Spleen (tissue), 11 donors: ENCODE measurements around the gene SHQ1. TPM values are rescaled to one million over a fixed set of nuclear protein-coding genes. Genes with fewer than 3 reads are reported as not detected.
"Not testable (repeated sequence)": the region's sequence is repeated elsewhere in the genome, so short reads cannot be mapped to it uniquely, and the experiment has no call there.

Experiments used
- DNase-seq: peaks from one replicate; pipeline ENCODE4 v3.0.0-alpha.2; 2020
- H3K27ac ChIP-seq, 8 donors: fragments of 200-600 bp; sonication (generic) in 7 of 8; 1 replicate in 4 of 8; 2 replicates in 4 of 8; pipeline versions ENCODE4 v1.5.0 to v1.8.0; 2016 to 2021; ENCODE audit warnings: inconsistent platforms in 4 of 8, mild to moderate bottlenecking in 4 of 8, moderate library complexity in 1 of 8
- H3K27me3 ChIP-seq, 7 donors: fragments of 200-600 bp; sonication (generic) in 6 of 7; replicated peaks in 1 of 7; 1 replicate in 4 of 7; 2 replicates in 3 of 7; pipeline versions ENCODE4 v1.5.0 to v1.8.0; 2016 to 2021; ENCODE audit warnings: inconsistent platforms in 3 of 7, mild to moderate bottlenecking in 1 of 7
- H3K36me3 ChIP-seq, 6 donors: fragments of 200-600 bp; sonication (generic) in 5 of 6; 1 replicate in 4 of 6; 2 replicates in 2 of 6; pipeline versions ENCODE4 v1.5.0 to v1.8.0; 2016 to 2021; ENCODE audit warnings: inconsistent platforms in 2 of 6
- H3K4me1 ChIP-seq, 6 donors: fragments of 200-600 bp; sonication (generic) in 5 of 6; 1 replicate in 3 of 6; 2 replicates in 3 of 6; pipeline versions ENCODE4 v1.5.0 to v1.8.0; 2016 to 2021; ENCODE audit warnings: inconsistent platforms in 3 of 6
- H3K4me3 ChIP-seq, 8 donors: fragments of 200-600 bp; sonication (generic) in 7 of 8; 1 replicate in 4 of 8; 2 replicates in 4 of 8; pipeline versions ENCODE4 v1.5.0 to v1.8.0; 2016 to 2021; ENCODE audit warnings: inconsistent platforms in 4 of 8, mild to moderate bottlenecking in 4 of 8, moderate library complexity in 2 of 8
- H3K9me3 ChIP-seq, 8 donors: fragments of 200-600 bp; sonication (generic) in 7 of 8; 1 replicate in 4 of 8; 2 replicates in 4 of 8; pipeline versions ENCODE4 v1.5.0 to v1.8.0; 2016 to 2021; ENCODE audit warnings: inconsistent platforms in 4 of 8
- CTCF ChIP-seq, 11 experiments: fragments of 200-600 bp in 7 of 11; fragments of 450-650 bp in 4 of 11; sonication (generic) in 4 of 11; IDR thresholded peaks in 8 of 11; conservative IDR thresholded peaks in 3 of 11; 1 replicate in 7 of 11; 2 replicates in 4 of 11; pipeline versions ENCODE4 v1.4.0 to v1.8.0; 2016 to 2021; ENCODE audit warnings: antibody characterized with exemption in 11 of 11, inconsistent platforms in 4 of 11, mild to moderate bottlenecking in 1 of 11
- POLR2A ChIP-seq, 3 donors: fragments of 450-650 bp; IDR thresholded peaks; one replicate each; pipeline ENCODE4 v1.5.1; 2017; ENCODE audit warnings: antibody characterized with exemption in 3 of 3, mild to moderate bottlenecking in 1 of 3
- POLR2AphosphoS5 ChIP-seq, 3 donors: sonication (generic); formaldehyde crosslinking; IDR thresholded peaks; one replicate each; pipeline ENCODE4 v1.5.1; 2017; ENCODE audit warnings: antibody characterized with exemption in 3 of 3
- WGBS, 5 donors: extraction: QIAGEN DNeasy Blood & Tissue Kit in 3 of 5; methylation state at CpG; one replicate each; pipeline versions ENCODE4 v1.1.5 to v1.1.7; 2013 to 2018; 5-methylcytosine and 5-hydroxymethylcytosine counted together
- intact Hi-C: fragments of 100-400 bp; cut with DNase I; formaldehyde crosslinking; loops from one replicate; pipeline ENCODE4 v1.15.0; 2023; ENCODE audit warnings: low total_unique reads
- polyA plus RNA-seq, 3 donors: library from polyadenylated mRNA; stranded (reverse); fragments of 200-250 nt; gene quantifications; one replicate each; pipeline ENCODE4 v1.2.1, GENCODE V29; 2013
- total RNA-seq, 7 donors: library from RNA; depleted of rRNA in 3 of 7; stranded (reverse); fragments of >200 nt in 3 of 7; fragmentation: NEBNext Ultra II Directional in 4 of 7; extraction: Animal tissue kit (Norgen Biotek cat#: 25700) in 4 of 7; gene quantifications; one replicate each; pipeline versions ENCODE4 v1.1.0 to v1.2.1, GENCODE V29; 2016 to 2021
- donor health status: healthy with polysubstance abuse.
- donor health status: DM: no; HTN: no; CAD: no; lungs with moderate emphysema.
- donor health status: DM: no; HTN: no; CAD: no.
- donor health status: Bipolar disorder and iron deficiency.
- donor health status: healthy.
- donor health status: DM: no; HTN: no; CAD: no.
- donor health status: DM: yes; HTN: yes; CAD: no.

Gene SHQ1
- total and polyA plus RNA-seq, 10 donors = 6.7 to 28.6 (median 16.7) TPM

DNA sequence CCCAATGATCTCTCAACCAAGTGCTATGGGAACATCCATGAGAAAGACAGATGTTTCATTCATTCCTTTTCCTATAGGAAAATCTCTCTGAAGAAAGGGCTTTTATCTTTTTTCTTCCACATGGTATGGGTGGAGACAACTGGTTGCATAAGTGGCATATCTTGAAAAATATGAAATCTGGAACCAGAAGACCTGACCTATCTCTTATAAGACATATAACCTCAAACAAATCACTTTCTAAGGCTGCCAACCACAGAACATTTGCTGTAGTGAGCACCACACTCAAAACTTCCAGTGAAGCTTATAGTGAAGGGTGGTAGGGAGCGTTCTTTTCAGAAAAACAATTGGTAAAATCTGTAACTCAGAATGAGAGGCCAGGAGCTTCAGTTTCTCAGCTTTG is 58.5 kb downstream of the SHQ1 start:
- peaks cover 0 to 13% (median 1%) of the 10 kb centered on the region in 6 donors for H3K4me1 ChIP-seq
- TF ChIP-seq CTCF (IDR thresholded peaks at IDR 0.05 in 8 of 11, conservative IDR thresholded peaks at IDR 0.05 in 3 of 11) (no peak), POLR2AphosphoS5 (IDR thresholded peaks at IDR 0.05) (no peak), POLR2A (IDR thresholded peaks at IDR 0.05) (no peak)
- DNase-seq = no peak
- no peaks in the 10 kb centered on the region for H3K27me3 ChIP-seq
- no peak overlapping the region for H3K27ac ChIP-seq
- no peaks in the 10 kb centered on the region for H3K9me3 ChIP-seq
- no peak overlapping the region for H3K4me3 ChIP-seq
- 95 to 100% (median 97%) methylated on average over 1 of the region's 1 CpG for WGBS, 5 donors
- H3K36me3 ChIP-seq = peaks cover 0 to 39% (median 6%) of the 10 kb centered on the region in 6 donors
- intact Hi-C loops = no loop called here

- H3K9me3 ChIP-seq, intact Hi-C loops, H3K4me3 ChIP-seq, H3K27me3 ChIP-seq, H3K27ac ChIP-seq, DNase-seq: not testable (repeated sequence)
- Histone ChIP-seq H3K36me3 (peaks cover 0 to 45% (median 10%) of the 10 kb centered on the region in 6 donors), H3K4me1 (peaks cover 0 to 13% (median 1%) of the 10 kb centered on the region in 6 donors)
- WGBS, 5 donors = 93 to 99% (median 97%) methylated on average over 2 to 27 of the region's 27 CpGs
Measured at GRCh38 chr3:72788232-72788631, 60.0 kb downstream of the SHQ1 start.

GRCh38 chr3:72786668-72787067 is 61.6 kb downstream of the SHQ1 start:
- 94 to 100% (median 96%) methylated on average over 3 of the region's 3 CpGs for WGBS, 5 donors
- DNase-seq = no peak
- H3K27ac ChIP-seq = no peak overlapping the region
- no peak overlapping the region for H3K4me3 ChIP-seq
- H3K27me3 ChIP-seq = no peaks in the 10 kb centered on the region
- H3K4me1 ChIP-seq = peaks cover 0 to 10% (median 1%) of the 10 kb centered on the region in 6 donors
- intact Hi-C loops = no loop called here
- TF ChIP-seq POLR2A (IDR thresholded peaks at IDR 0.05) (no peak), CTCF (IDR thresholded peaks at IDR 0.05 in 8 of 11, conservative IDR thresholded peaks at IDR 0.05 in 3 of 11) (no peak), POLR2AphosphoS5 (IDR thresholded peaks at IDR 0.05) (no peak)
- no peaks in the 10 kb centered on the region for H3K9me3 ChIP-seq
- peaks cover 0 to 30% (median 10%) of the 10 kb centered on the region in 6 donors for H3K36me3 ChIP-seq

DNA sequence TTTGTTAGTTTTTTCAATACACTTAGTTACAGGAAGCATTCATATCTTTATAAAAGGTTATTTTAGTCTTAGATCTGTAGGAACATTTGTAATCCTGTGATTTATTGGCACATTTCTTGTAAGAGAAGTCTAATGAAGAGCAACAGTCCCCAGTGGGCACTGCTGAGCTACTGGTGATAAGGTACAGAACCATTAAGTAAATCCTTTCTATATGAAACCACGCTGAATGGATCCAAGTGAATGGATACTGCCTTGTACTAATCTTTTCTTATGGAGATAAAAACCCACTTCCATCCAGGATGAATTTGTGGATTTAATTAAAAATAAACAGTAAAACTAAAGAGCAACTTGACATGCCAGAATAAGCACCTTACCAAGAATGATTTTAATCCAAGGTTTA is 64.0 kb downstream of the SHQ1 start:
- no peaks in the 10 kb centered on the region for H3K4me1 ChIP-seq
- H3K36me3 ChIP-seq = peaks cover 0 to 47% (median 15%) of the 10 kb centered on the region in 6 donors
- intact Hi-C loops = no loop called here
- TF ChIP-seq POLR2AphosphoS5 (IDR thresholded peaks at IDR 0.05) (no peak), CTCF (IDR thresholded peaks at IDR 0.05 in 8 of 11, conservative IDR thresholded peaks at IDR 0.05 in 3 of 11) (no peak), POLR2A (IDR thresholded peaks at IDR 0.05) (no peak)
- no peak overlapping the region for H3K27ac ChIP-seq
- no peaks in the 10 kb centered on the region for H3K27me3 ChIP-seq
- H3K9me3 ChIP-seq = no peaks in the 10 kb centered on the region
- DNase-seq = no peak
- 92 to 100% (median 95%) methylated on average over 1 of the region's 1 CpG for WGBS, 5 donors
- H3K4me3 ChIP-seq = no peak overlapping the region

DNA sequence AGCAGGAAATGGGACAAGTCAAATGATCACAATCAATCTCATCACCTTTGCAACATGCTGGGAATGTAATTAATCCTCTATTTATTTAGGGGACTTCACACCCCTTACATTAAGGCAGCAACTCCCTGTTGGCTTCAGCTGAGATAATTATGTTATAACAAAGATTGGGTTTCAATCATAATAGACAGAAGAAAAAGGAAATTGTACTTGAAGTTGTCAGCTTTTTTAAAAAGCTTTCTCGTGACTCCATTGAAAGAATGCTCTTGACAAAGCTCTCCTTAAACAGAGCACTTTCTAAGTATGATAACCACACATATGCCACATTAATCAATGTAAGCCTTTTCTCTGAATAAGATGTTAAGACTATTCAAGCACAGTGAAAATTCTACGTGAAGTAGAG is 65.7 kb downstream of the SHQ1 start:
- Histone ChIP-seq H3K36me3 (peaks cover 0 to 44% (median 15%) of the 10 kb centered on the region in 6 donors), H3K9me3 (no peaks in the 10 kb centered on the region), H3K27me3 (no peaks in the 10 kb centered on the region), H3K4me3 (no peak overlapping the region), H3K27ac (no peak overlapping the region), H3K4me1 (no peaks in the 10 kb centered on the region)
- no peak for DNase-seq
- 74 to 89% (median 77%) methylated on average over 2 of the region's 2 CpGs for WGBS, 5 donors
- intact Hi-C loops = no loop called here
- no peak for TF ChIP-seq POLR2AphosphoS5 (IDR thresholded peaks at IDR 0.05)
- no peak for TF ChIP-seq CTCF (IDR thresholded peaks at IDR 0.05 in 8 of 11, conservative IDR thresholded peaks at IDR 0.05 in 3 of 11)
- no peak for TF ChIP-seq POLR2A (IDR thresholded peaks at IDR 0.05)
